Activated T-helper 1 cell treated with anti-CD3 and anti-CD28 coated beads, Interleukin-12 subunit alpha, Interleukin-12 subunit beta, Interleukin-2, Interleukin-4 antibody, amounts not matched to agents 30 ng/mL and 10 ng/mL and 1 ng/mL, durations not matched to agents 14 hours and 24 hours and 36 hours (primary cell): ENCODE data around the gene CBX2. TPM values are rescaled to one million over a fixed set of nuclear protein-coding genes. Genes with fewer than 3 reads are reported as not detected.

Experiments
- DNase-seq: peaks from one replicate; pipeline ENCODE4 v3.0.0; 2021; ENCODE audit warnings: low spot score
- H3K27ac Mint-ChIP-seq: one replicate; pipeline ENCODE4 v1.8.0; 2021; ENCODE audit warnings: mild to moderate bottlenecking, mixed read lengths
- H3K27me3 Mint-ChIP-seq: one replicate; pipeline ENCODE4 v1.8.0; 2022; ENCODE audit warnings: mild to moderate bottlenecking, moderate library complexity, mixed read lengths; ENCODE audit not compliant: insufficient read depth
- H3K36me3 Mint-ChIP-seq: one replicate; pipeline ENCODE4 v1.8.0; 2021; ENCODE audit warnings: low read depth, mixed read lengths
- H3K4me1 Mint-ChIP-seq: one replicate; pipeline ENCODE4 v1.8.0; 2021; ENCODE audit warnings: low read depth, mixed read lengths
- H3K4me3 Mint-ChIP-seq: one replicate; pipeline ENCODE4 v1.8.0; 2021; ENCODE audit warnings: mild to moderate bottlenecking, moderate library complexity, mixed read lengths
- H3K9me3 Mint-ChIP-seq: one replicate; pipeline ENCODE4 v1.8.0; 2021; ENCODE audit warnings: mixed read lengths
- intact Hi-C: fragments of 100-400 bp; cut with micrococcal nuclease; formaldehyde crosslinking; loops from one replicate; pipeline ENCODE4 v1.15.1; 2024
- total RNA-seq: library from RNA; stranded (reverse); gene quantifications from 2 replicates; pipeline ENCODE4 v1.2.3, GENCODE V29; 2022

The CBX2 gene
- total RNA-seq, 1 donor from 2014 or later: 4.7 TPM

DNA sequence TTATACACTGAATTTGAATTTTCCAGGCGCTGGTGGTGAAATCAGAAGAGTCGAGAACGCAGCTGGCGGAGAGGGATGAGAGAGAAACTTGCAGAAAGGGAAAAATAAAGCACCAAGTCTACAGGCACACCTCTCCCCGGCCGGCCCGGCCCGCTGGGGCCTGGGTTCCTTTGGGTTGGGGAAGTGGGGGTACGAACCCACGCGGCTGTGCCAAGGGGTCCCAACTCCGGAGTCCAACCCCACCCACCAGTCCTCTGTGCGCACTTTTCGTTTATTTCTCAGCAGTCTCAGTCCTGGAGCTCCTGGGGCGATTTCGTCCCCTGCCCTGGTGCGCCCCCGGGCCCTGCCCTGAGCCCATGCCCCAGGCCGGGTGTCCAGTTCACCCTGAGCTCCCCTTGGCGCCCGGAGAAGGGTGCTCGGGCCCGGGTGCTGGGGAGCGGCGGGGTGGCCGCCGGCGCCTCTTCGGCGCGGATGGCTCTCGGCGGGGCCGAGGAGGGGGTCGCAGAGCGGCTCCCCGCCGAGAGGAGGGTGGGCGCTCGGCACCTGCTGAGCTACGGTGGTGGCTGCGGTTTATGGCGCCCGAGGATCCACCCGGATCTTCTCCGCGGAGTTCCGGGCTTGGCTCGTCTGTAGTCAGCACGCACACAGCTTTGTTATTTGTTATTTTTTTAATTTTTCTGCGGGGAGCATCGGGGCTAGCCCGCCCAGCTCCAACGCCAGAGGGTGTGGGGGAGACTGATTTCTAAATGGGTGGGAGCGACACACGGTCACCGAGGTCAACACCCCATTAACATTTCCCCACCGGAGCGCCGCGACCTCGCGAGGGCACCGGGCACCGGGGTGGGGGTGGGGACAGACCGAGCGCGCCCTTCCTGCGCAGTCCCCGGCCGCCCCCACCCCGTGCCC, 34.7 kb downstream of the CBX2 start:
- Mint-ChIP-seq H3K27ac (peak overlapping the region; percentile 64), H3K4me3 (peak overlapping the region; percentile 34), H3K36me3 (no peaks in the 10 kb centered on the region), H3K9me3 (no peaks in the 10 kb centered on the region), H3K27me3 (peaks cover 62% of the 10 kb centered on the region), H3K4me1 (peaks cover 27% of the 10 kb centered on the region)
- intact Hi-C loops: no loop called here
- no peak for DNase-seq

DNA sequence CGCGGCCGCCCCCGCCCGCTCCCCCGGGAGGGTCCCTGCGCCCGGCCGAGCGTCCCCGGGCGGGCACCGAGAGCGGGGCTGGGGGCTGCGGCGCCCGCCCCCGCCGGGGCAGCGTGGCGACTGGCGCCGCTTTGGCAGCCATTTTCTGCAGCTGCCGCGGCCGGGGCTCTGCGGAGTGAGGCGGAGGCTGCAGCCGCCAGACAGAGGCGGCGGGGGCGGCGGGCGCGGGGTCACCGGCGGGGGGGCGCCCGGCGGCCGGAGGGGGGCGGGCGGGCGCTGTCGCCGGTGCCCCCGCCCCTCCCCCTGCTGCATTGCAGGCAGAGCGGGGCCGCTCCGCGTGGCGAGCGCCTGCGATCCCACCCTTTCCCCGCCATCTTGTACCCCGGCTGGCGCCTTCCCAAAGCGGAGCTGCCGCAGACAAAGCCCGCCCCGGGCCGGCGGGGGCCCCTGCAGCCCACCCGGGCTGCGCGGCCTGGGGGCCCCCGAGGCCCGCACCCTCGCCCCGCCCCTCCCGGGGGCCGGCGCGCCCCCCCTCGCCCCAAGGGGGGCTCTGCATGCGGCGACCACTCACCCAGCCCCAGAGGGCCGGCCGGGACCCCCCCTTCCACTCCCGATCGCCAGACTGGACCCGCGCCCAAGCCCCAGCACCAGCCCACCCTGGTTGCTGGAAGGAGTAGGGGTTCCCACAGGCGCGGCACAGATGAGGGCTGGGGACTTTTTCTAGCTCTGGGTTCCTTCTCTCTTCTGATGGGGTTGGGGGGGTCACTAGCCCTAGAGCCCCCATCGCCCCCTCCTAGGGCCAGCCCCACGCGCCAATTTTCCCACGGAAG, 35.6 kb downstream of the CBX2 start:
- H3K27ac Mint-ChIP-seq: no peak overlapping the region
- no peak for DNase-seq
- intact Hi-C loops: no loop called here
- H3K27me3 Mint-ChIP-seq: peaks cover 57% of the 10 kb centered on the region
- H3K4me3 Mint-ChIP-seq: no peak overlapping the region
- peaks cover 23% of the 10 kb centered on the region for H3K4me1 Mint-ChIP-seq
- H3K9me3 Mint-ChIP-seq: no peaks in the 10 kb centered on the region
- H3K36me3 Mint-ChIP-seq: no peaks in the 10 kb centered on the region

DNA sequence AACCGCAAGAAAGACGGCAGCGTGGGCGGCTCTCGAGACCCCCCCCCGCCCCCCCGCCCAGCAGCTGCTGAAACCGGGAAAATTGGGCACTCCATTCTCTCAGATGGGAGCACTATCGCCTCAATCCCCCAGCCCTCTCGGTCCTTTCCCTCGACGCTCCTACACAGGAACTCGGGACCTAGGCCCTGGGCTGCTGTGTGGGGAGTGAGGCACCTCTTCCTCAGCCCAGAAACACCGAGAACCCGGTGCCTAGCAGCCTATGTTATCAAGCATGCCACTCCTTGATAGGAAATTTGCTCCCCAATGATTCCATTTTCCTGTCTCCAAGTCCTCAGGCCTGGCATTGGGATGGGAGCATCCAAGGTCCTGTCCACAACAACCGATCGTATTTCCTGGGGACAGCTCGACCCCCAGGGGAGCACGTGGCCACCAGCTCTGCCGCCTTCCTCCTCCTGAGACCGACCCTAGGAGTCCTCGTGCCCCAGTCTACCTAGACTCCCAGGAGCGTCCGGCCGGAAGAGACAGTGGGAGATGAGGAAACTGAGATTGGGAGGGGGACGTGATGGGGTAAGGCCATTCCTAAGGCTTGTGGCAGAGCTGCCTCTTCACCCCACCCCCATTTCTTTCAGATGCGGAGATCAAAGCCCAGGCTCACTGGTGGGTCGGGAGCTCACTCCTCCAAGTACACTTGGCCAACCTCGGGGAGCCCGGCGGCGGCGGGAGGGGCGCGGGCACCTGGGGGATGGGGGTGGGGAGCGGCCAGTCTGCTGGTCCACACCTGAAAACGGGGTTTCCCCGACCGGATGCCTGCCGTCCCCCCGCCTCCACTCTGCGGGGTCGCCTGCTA, 36.4 kb downstream of the CBX2 start:
- H3K27me3 Mint-ChIP-seq: peaks cover 57% of the 10 kb centered on the region
- H3K4me3 Mint-ChIP-seq: no peak overlapping the region

DNA sequence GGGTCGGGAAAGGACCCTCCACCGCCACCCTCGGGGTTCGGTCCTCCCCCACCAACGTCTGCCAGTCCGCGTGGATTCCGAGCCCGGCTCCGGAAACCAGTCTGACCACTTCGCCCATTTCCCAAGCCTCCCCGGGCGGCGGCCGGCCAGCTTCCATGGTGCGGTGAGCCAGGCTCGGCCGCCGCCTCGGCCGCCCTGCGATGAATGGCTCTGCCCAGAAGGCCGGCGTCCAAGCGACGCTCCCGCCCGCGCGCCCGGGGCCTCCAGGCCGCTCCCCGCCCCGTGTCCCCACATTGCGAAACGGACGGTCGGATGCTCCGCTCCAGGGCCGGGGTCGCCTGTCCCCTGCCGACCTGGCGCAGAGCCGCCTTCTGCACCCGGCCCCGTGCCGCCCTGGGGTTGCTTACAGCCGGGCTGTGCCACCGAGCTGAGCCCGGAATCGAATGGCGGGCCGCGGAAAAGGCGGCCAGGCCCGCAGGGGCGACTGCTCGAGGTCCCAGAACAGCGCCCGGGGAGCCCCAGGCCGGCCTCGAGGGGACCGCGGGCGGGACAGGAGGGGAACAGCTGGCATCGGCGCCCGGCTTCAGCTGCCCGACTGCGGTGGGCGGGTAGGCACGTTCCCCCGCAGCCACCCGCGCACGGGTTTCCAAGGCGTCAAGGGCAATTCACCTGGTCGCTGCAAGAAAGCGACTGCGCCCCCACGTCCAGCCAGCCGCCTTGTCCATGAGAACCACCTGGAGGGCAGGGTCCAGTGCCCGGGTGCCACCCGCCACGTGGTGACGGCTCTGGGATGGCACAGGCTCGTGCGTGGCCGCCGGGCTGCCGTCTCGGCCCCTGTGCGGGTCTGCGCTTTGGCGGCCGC, 37.3 kb downstream of the CBX2 start:
- H3K27me3 Mint-ChIP-seq: peaks cover 62% of the 10 kb centered on the region
- H3K9me3 Mint-ChIP-seq: no peaks in the 10 kb centered on the region
- intact Hi-C loops: no loop called here
- no peak for DNase-seq
- H3K4me3 Mint-ChIP-seq: no peak overlapping the region
- no peak overlapping the region for H3K27ac Mint-ChIP-seq
- peaks cover 15% of the 10 kb centered on the region for H3K4me1 Mint-ChIP-seq
- no peaks in the 10 kb centered on the region for H3K36me3 Mint-ChIP-seq

More for the DNA sequence above, 36.4 kb downstream of the CBX2 start:
- H3K9me3 Mint-ChIP-seq: no peaks in the 10 kb centered on the region
- peak overlapping the region; percentile 64 for H3K27ac Mint-ChIP-seq
- intact Hi-C loops: no loop called here
- H3K36me3 Mint-ChIP-seq: no peaks in the 10 kb centered on the region
- H3K4me1 Mint-ChIP-seq: peaks cover 15% of the 10 kb centered on the region
- no peak for DNase-seq

DNA sequence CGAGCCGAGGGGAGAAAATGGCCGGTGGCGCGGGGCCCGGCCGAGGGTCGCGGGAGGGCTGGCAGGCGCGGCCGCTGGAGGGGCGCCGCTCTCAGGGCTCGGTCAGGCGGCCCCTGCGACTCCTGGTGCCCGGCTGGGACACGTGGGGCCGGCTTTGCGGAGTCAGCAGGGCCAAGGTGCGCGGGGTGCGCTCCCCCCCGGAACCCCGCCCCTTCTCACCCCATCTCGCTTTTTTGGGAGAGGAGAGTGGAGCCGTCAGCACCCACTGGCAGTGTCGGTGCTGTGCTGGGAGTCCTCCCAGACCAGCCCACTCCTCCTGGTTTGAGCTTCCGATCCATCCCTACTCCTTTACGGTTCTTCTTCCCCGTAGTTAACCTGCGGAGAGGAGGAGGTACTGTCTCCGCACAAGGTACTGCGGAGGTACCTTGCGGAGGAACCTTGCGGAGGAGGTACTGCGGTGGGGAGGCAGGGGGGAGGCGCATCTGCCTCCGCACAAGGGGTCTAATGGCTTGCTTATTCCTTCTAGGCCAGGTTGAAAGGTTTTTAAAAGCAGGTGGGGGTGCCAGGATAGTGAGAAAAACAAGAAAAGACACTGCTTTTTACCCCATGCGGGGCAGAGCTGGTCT, 38.0 kb downstream of the CBX2 start:
- Mint-ChIP-seq H3K36me3 (no peaks in the 10 kb centered on the region), H3K4me3 (no peak overlapping the region), H3K9me3 (no peaks in the 10 kb centered on the region), H3K27me3 (peaks cover 63% of the 10 kb centered on the region), H3K27ac (peak overlapping the region; percentile 23), H3K4me1 (peaks cover 15% of the 10 kb centered on the region)
- no peak for DNase-seq
- intact Hi-C loops: no loop called here

DNA sequence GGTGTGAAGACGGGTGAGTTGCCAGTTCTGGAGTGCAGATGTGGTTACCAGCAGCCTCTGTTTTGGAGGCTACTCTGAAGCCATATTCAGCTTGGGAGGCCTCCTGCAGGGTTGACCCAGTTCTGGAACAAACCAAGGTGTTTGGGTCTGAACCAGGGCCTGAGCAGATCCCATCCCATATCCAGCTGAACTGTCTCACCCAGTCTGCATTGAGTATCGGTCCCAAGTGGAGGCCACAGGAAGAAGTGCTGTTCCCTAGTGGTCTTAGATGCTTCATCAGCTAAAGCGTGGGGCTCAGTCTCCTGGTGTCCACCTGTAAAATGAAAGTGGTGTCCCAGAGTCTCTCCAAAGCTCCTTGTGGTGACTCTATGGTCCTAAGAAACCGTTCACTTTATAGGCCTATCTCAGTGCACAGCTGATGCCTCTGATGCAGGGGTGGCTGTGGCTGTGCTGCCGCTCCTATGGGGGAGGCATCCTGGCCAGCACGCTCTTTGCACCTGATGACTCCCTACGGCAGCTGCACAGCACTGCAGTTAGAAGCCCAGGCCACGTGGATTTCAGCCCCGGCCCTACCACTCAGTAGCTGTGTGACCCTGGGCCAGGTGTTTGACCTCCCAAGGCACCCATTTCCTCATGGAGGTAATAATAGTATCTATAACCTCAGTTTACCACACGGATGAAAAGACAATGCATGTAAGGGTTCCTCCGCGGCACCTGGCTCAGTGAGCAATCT, 40.2 kb downstream of the CBX2 start:
- no peak for DNase-seq
- no peak overlapping the region for H3K27ac Mint-ChIP-seq
- H3K4me1 Mint-ChIP-seq: peaks cover 7% of the 10 kb centered on the region
- no peaks in the 10 kb centered on the region for H3K9me3 Mint-ChIP-seq
- no peaks in the 10 kb centered on the region for H3K36me3 Mint-ChIP-seq
- H3K27me3 Mint-ChIP-seq: peaks cover 55% of the 10 kb centered on the region
- intact Hi-C loops: no loop called here
- no peak overlapping the region for H3K4me3 Mint-ChIP-seq

DNA sequence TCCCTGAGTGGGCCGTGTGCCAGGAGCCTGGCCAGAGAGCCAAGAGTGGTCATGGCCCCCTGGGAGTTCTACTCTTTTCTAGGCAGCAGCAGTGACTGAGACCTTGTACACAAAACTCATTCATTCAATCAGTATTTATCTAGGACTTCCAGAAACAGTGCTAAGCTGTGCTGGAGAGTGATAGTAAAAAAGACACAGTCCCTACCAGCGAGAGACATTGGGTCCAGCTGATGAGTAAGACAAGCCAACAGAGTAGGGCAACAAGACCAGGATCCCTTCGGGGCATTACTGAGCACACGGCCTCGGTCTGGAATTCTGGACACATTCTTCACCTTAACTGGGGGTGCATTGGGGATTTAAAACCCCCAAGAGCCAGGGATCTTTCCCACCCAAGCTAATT, 41.1 kb downstream of the CBX2 start:
- intact Hi-C loops: no loop called here
- Mint-ChIP-seq H3K27ac (no peak overlapping the region), H3K36me3 (no peaks in the 10 kb centered on the region), H3K27me3 (peaks cover 54% of the 10 kb centered on the region), H3K4me1 (peaks cover 6% of the 10 kb centered on the region), H3K4me3 (no peak overlapping the region), H3K9me3 (no peaks in the 10 kb centered on the region)
- no peak for DNase-seq

DNA sequence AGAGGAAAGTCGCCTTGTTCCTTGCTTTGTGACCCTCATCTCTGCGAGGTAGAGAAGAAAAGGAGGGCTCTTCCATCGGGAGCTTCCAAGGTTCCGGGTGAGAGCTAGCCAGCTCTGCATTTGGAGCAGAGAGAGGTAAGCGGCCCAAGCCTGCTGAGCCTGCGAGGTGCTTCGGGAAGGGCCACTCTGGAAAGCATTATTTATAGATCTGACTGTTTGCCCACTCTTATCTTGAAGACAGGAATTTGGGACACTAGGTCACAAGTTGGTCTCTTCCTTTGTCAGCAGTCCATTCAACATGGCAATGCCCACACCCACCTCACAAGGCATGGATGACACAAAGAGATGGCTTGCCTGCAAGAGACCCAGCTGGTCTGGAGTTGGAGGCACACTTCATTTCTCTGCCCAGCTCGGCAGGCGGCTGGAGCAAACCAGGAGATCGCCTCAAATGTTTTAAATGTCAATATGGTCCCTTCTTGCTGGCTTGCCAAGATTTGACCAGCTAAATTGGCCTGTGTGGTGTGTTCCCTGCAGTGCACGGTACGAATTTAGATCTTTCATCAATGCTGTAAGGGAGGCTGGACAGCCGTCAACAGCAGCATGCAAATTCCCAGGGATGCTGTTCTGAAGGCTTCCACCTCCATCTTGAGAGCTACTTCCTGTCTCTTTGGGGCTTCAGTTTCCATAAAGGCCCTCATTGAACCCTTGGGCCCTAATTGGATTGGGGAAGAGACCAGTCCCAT, 41.8 kb downstream of the CBX2 start:
- intact Hi-C loops: no loop called here
- no peaks in the 10 kb centered on the region for H3K9me3 Mint-ChIP-seq
- H3K4me3 Mint-ChIP-seq: no peak overlapping the region
- peaks cover 50% of the 10 kb centered on the region for H3K27me3 Mint-ChIP-seq
- no peaks in the 10 kb centered on the region for H3K36me3 Mint-ChIP-seq
- no peak for DNase-seq
- H3K4me1 Mint-ChIP-seq: peaks cover under 1% of the 10 kb centered on the region
- H3K27ac Mint-ChIP-seq: no peak overlapping the region

DNA sequence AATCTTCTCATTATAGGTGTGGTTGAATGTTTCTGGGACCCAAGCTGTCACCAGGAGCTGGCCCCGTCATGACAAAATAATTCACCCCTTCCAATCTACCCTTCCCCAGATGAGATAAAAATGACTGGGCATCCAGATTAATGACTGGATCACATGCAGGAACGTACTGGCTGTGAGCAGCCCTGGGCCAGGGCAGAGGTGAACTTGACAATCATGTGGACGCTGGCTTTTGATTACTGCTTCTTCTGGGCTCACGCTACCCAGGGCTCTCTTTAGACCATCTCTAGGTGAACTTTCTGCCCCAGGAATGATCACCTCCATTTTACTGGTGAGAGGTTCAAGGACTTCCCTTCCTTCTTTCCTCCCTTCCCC, 43.0 kb downstream of the CBX2 start:
- intact Hi-C loops: no loop called here
- no peak overlapping the region for H3K4me3 Mint-ChIP-seq
- H3K36me3 Mint-ChIP-seq: no peaks in the 10 kb centered on the region
- peaks cover 48% of the 10 kb centered on the region for H3K27me3 Mint-ChIP-seq
- no peaks in the 10 kb centered on the region for H3K9me3 Mint-ChIP-seq
- H3K4me1 Mint-ChIP-seq: peaks cover 4% of the 10 kb centered on the region
- no peak for DNase-seq
- no peak overlapping the region for H3K27ac Mint-ChIP-seq

DNA sequence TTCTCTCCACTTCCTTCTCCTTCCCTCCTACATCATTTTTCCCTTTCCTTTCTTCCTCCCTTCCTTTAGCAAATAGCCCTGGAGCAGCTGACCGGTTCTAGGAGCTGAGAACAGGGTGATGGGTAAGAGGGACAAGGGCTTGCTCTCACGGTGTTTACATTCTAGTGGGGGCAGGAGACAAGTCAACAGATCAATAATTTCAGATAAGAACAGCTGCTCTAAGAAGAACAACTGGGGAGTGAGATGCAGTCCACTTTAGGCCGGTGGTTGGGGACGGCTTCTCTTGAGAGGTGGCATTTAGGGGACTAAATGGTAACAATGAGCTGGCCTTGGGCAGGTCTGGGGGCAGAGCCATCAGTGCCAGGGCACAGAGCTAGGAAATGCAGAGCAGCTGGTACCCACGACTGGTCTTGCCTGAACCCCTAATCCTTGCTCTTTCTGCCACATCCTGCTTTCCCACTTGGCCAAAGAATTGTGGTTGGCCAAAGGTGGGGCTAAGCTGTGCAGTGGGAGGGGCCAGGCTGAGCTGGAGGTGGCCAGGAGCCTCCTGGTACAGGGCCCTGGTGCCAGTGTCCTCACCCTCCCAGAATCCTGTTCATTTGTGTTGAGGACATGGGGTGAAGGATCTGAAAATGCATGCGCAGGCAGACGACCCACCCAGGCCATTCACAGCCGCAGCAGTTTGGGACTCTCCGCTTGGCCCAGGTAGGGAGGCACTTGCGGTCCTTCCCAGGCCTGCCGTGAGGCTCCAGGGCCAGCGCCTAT, 43.6 kb downstream of the CBX2 start:
- Mint-ChIP-seq H3K27ac (no peak overlapping the region), H3K9me3 (no peaks in the 10 kb centered on the region), H3K4me3 (no peak overlapping the region), H3K36me3 (no peaks in the 10 kb centered on the region), H3K27me3 (peaks cover 42% of the 10 kb centered on the region), H3K4me1 (peaks cover 10% of the 10 kb centered on the region)
- DNase-seq: no peak
- intact Hi-C loops: no loop called here
